HPDE6-E6E7 (cell line): ENCODE data around the gene FANCL.
A peak's percentile ranks its signal among the peaks of the same experiment; 100 is the strongest.
"Not testable (repeated sequence)": the region's sequence is repeated elsewhere in the genome, so short reads cannot be mapped to it uniquely, and the experiment has no call there.

Experiments
- DNase-seq: peaks from one replicate; pipeline ENCODE4 v3.0.0; 2011; ENCODE audit warnings: missing footprints; ENCODE audit errors: extremely low spot score

FANCL gene

GRCh38 chr2:58145769-58146168, 95.4 kb downstream of the FANCL start:
- DNase-seq = not testable (repeated sequence)

GRCh38 chr2:58140508-58141072, 100.5 kb downstream of the FANCL start:
- no peak for DNase-seq

- DNase-seq = no peak
Observed at GRCh38 chr2:58138396-58139030, 102.6 kb downstream of the FANCL start.

- DNase-seq = no peak
Observed at GRCh38 chr2:58137856-58138255, 103.3 kb downstream of the FANCL start.

- DNase-seq = peak; percentile 13
Observed at GRCh38 chr2:58137221-58137620, 103.9 kb downstream of the FANCL start.

- no peak for DNase-seq
Observed at GRCh38 chr2:58135861-58136260, 105.3 kb downstream of the FANCL start.

GRCh38 chr2:58133395-58133794, 107.7 kb downstream of the FANCL start:
- DNase-seq = no peak

GRCh38 chr2:58131191-58132011, 109.7 kb downstream of the FANCL start:
- no peak for DNase-seq

- DNase-seq = no peak
Observed at GRCh38 chr2:58130238-58130637, 110.9 kb downstream of the FANCL start.

- no peak for DNase-seq
Observed at GRCh38 chr2:58127111-58127510, 114.0 kb downstream of the FANCL start.

- DNase-seq = no peak
Observed at GRCh38 chr2:58122540-58122939, 118.6 kb downstream of the FANCL start.

- no peak for DNase-seq
Observed at GRCh38 chr2:58122040-58122439, 119.1 kb downstream of the FANCL start.

- no peak for DNase-seq
Observed at GRCh38 chr2:58120626-58121229, 120.4 kb downstream of the FANCL start.

GRCh38 chr2:58113563-58113962, 127.6 kb downstream of the FANCL start:
- not testable (repeated sequence) for DNase-seq

- no peak for DNase-seq
Observed at GRCh38 chr2:58110765-58111164, 130.4 kb downstream of the FANCL start.

GRCh38 chr2:58109481-58109880, 131.6 kb downstream of the FANCL start:
- no peak for DNase-seq
